Smooth muscle cell (in vitro differentiated cells): ENCODE measurements around the gene ZFPM1. TPM values are rescaled to one million over a fixed set of nuclear protein-coding genes. Genes with fewer than 3 reads are reported as not detected.
"Not testable (repeated sequence)": the region's sequence is repeated elsewhere in the genome, so short reads cannot be mapped to it uniquely, and the experiment has no call there.

ENCODE experiments used
- DNase-seq: peaks from one replicate; lab custom pipeline; 2025; ENCODE audit not compliant: unreplicated experiment; lab: John Stamatoyannopoulos, UW
- H2AFZ ChIP-seq: fragments of 200-600 bp; sonication (generic); 2 replicates; pipeline ENCODE4 v1.6.0; 2016; ENCODE audit warnings: antibody characterized with exemption, low read depth, mild to moderate bottlenecking
- H3F3A ChIP-seq: fragments of 200-600 bp; sonication (generic); 2 replicates; pipeline ENCODE4 v1.6.0; 2017; ENCODE audit warnings: antibody characterized with exemption, low read depth
- H3K27ac ChIP-seq: fragments of 200-600 bp; sonication (generic); 2 replicates; pipeline ENCODE4 v1.5.1; 2016; ENCODE audit warnings: low read depth, mild to moderate bottlenecking
- H3K27me3 ChIP-seq: fragments of 200-600 bp; sonication (generic); 2 replicates; pipeline ENCODE4 v1.6.1; 2016; ENCODE audit warnings: low read depth, mild to moderate bottlenecking
- H3K36me3 ChIP-seq: fragments of 200-600 bp; sonication (generic); 2 replicates; pipeline ENCODE4 v1.5.1; 2016; ENCODE audit warnings: low read depth
- H3K4me1 ChIP-seq: fragments of 200-600 bp; sonication (generic); 2 replicates; pipeline ENCODE4 v1.5.1; 2016; ENCODE audit warnings: low read depth
- H3K4me2 ChIP-seq: fragments of 200-600 bp; sonication (generic); 2 replicates; pipeline ENCODE4 v1.6.0; 2016; ENCODE audit warnings: mild to moderate bottlenecking
- H3K4me3 ChIP-seq: fragments of 200-600 bp; sonication (generic); 2 replicates; pipeline ENCODE4 v1.5.1; 2016; ENCODE audit warnings: mild to moderate bottlenecking
- H3K79me2 ChIP-seq: fragments of 200-600 bp; sonication (generic); 2 replicates; pipeline ENCODE4 v1.6.0; 2016; ENCODE audit warnings: low read depth, mild to moderate bottlenecking
- H3K9ac ChIP-seq: fragments of 200-600 bp; sonication (generic); 2 replicates; pipeline ENCODE4 v1.6.0; 2016; ENCODE audit warnings: low read depth
- H3K9me3 ChIP-seq: fragments of 200-600 bp; sonication (generic); replicated peaks from 2 replicates; pipeline ENCODE4 v1.5.1; 2016; ENCODE audit warnings: low read depth
- H4K20me1 ChIP-seq: fragments of 200-600 bp; sonication (generic); 2 replicates; pipeline ENCODE4 v1.6.0; 2016; ENCODE audit warnings: low read depth
- WGBS: methylation state at CpG from one replicate; pipeline ENCODE4 v1.1.7; 2016; ENCODE audit warnings: low lambda C conversion rate; 5-methylcytosine and 5-hydroxymethylcytosine counted together
- polyA plus RNA-seq: library from polyadenylated mRNA; unstranded; fragments of >200 nt; fragmentation: Nextera tagmentation; extraction: Ambion mirVana; gene quantifications from 2 replicates; pipeline ENCODE4 v1.2.1, GENCODE V29; 2016
- total RNA-seq: library from RNA; depleted of rRNA; stranded (reverse); fragments of >200 nt; gene quantifications from 2 replicates; pipeline ENCODE4 v1.2.3, GENCODE V29; 2014
- TF ChIP-seq, protein P1 (sequence below): fragments of 200-600 bp; sonication (generic); IDR thresholded peaks from 2 replicates; pipeline ENCODE4 v1.5.1; 2017; ENCODE audit warnings: borderline replicate concordance, mild to moderate bottlenecking, antibody characterized with exemption; ENCODE audit not compliant: insufficient read depth, poor library complexity, severe bottlenecking

The ZFPM1 gene
- total and polyA plus RNA-seq, 2 experiments from 2014 or later: 0.99 to 4.9 TPM

GRCh38 chr16:88467541-88467944 lies 14.5 kb downstream of the ZFPM1 start:
- Histone ChIP-seq H3K79me2 (peaks cover 6% of the 10 kb centered on the region), H4K20me1 (peaks cover 94% of the 10 kb centered on the region)
- TF ChIP-seq, protein P1, sequence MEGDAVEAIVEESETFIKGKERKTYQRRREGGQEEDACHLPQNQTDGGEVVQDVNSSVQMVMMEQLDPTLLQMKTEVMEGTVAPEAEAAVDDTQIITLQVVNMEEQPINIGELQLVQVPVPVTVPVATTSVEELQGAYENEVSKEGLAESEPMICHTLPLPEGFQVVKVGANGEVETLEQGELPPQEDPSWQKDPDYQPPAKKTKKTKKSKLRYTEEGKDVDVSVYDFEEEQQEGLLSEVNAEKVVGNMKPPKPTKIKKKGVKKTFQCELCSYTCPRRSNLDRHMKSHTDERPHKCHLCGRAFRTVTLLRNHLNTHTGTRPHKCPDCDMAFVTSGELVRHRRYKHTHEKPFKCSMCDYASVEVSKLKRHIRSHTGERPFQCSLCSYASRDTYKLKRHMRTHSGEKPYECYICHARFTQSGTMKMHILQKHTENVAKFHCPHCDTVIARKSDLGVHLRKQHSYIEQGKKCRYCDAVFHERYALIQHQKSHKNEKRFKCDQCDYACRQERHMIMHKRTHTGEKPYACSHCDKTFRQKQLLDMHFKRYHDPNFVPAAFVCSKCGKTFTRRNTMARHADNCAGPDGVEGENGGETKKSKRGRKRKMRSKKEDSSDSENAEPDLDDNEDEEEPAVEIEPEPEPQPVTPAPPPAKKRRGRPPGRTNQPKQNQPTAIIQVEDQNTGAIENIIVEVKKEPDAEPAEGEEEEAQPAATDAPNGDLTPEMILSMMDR: no peak

DNA sequence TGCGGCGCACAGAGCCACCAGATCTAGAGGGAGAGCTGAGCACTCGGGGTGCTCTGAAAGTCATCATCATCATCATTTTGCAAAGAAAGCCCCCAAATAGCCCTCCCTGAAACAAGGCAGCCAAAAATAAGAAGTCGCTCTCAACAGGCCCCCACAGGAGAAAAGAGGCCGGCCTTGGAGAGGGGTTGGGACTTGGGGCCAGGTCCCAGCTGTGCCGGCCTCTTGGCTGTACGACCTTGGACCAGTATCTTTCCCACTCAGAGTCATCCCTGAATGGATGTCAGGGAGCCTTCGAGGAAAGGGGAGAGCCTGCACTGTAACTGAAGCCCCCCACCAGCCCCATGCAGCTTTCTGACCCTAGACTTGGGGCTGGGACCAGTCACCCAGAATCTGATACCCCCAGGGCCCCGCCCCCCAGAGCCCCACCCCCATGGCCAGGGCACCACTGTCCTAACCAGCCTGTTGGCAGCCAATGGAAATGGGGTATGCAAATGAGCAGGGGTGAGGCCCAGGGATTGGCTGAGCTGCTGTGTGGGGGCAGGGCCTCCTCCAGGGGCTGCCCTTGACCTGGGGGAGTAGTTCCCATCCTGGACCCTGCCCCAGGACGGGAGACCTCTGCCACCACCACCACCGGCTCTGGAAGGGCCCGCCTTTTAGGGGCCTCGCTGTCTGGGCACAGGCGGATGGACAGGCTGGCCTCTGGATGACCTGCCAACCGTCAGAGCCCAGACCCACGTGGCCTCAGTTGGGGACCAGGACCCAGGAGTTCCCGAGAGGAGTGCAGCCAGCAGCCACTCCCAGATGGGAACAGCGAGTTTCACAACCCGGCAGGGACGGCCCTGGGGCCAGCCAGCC lies 15.4 kb downstream of the ZFPM1 start:
- 59% methylated on average over 19 of the region's 20 CpGs for WGBS
- peaks cover 6% of the 10 kb centered on the region for H3K79me2 ChIP-seq

More at GRCh38 chr16:88467541-88467944, 14.5 kb downstream of the ZFPM1 start:
- Histone ChIP-seq H3K27me3 (no peaks in the 10 kb centered on the region), H3K9me3 (no peaks in the 10 kb centered on the region), H3K4me1 (no peaks in the 10 kb centered on the region), H3K4me3 (no peak overlapping the region), H3K4me2 (no peak overlapping the region), H3K36me3 (no peaks in the 10 kb centered on the region), H3F3A (peaks cover 3% of the 10 kb centered on the region), H2AFZ (no peak overlapping the region), H3K9ac (no peak overlapping the region), H3K27ac (no peak overlapping the region)
- 83% methylated on average over 10 of the region's 18 CpGs for WGBS
- DNase-seq: no peak

DNA sequence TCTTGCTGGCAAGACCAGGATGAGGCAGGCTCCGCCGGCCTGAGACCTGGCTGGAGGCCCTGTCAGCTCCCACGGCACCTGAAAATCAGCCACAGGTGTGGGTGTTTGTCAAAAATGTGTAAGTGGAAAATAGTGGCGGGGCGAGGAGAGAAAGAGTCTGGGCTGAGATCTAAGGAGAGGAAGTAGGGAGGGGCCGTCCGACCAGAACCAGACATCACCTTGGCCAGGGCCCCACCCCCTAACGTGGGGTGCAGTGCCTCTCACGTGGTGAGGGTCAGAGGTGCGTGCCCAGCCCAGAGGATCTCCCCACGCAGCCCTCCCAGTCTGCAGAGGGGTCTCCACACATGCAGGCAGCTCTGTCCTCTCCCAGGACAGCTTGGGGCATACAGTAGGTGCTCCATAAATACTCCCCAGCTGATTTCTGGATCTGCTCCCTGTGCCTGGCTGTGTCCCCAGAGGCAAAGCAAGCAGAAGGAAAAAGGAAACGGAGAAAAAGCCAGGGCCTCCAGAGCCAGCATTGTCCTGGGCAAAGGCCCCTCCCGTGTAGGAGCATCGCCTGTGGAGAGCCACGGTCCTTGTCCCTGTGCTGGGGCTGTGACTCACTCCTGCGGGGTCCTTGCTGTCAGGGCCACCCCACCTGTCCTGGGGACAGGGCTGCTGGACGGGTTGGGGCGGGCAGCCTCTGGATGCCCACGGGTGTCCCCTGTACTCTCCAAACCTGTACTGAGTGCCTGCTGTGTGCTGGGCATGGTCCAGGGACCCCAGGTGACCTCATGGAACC lies 16.7 kb downstream of the ZFPM1 start:
- no peak overlapping the region for H3K9ac ChIP-seq
- H3K4me1 ChIP-seq: no peaks in the 10 kb centered on the region
- H3K27me3 ChIP-seq: no peaks in the 10 kb centered on the region
- 88% methylated on average over 19 of the region's 19 CpGs for WGBS
- H3K4me2 ChIP-seq: no peak overlapping the region
- peaks cover 94% of the 10 kb centered on the region for H4K20me1 ChIP-seq
- no peaks in the 10 kb centered on the region for H3K36me3 ChIP-seq
- no peak overlapping the region for H3K4me3 ChIP-seq
- DNase-seq: no peak
- TF ChIP-seq, protein P1: no peak
- H2AFZ ChIP-seq: no peak overlapping the region
- H3K79me2 ChIP-seq: peaks cover 6% of the 10 kb centered on the region
- peaks cover 3% of the 10 kb centered on the region for H3F3A ChIP-seq
- no peaks in the 10 kb centered on the region for H3K9me3 ChIP-seq
- no peak overlapping the region for H3K27ac ChIP-seq

More for the DNA sequence above, 15.4 kb downstream of the ZFPM1 start:
- Histone ChIP-seq H3K9ac (no peak overlapping the region), H3K4me2 (no peak overlapping the region), H3F3A (peaks cover 3% of the 10 kb centered on the region), H3K27ac (no peak overlapping the region), H3K9me3 (no peaks in the 10 kb centered on the region), H3K4me3 (no peak overlapping the region), H3K36me3 (no peaks in the 10 kb centered on the region), H3K27me3 (no peaks in the 10 kb centered on the region), H3K4me1 (no peaks in the 10 kb centered on the region), H2AFZ (no peak overlapping the region), H4K20me1 (peaks cover 94% of the 10 kb centered on the region)
- no peak for DNase-seq
- TF ChIP-seq, protein P1: no peak

DNA sequence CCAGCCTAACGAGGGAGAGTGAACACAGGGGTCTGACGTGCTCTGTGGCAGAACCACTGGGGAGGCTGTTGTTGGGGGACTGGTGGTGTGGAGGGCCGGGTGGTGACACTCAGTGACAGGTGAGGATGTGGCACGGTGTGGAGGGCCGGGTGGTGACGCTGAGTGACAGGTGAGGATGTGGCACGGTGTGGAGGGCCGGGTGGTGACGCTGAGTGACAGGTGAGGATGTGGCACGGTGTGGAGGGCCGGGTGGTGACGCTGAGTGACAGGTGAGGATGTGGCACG lies 17.3 kb downstream of the ZFPM1 start:
- 100% methylated on average over 3 of the region's 13 CpGs for WGBS

GRCh38 chr16:88470696-88471095 lies 17.6 kb downstream of the ZFPM1 start:
- not testable (repeated sequence) for H3K27me3 ChIP-seq, H3K79me2 ChIP-seq, H3K9ac ChIP-seq, DNase-seq, H3F3A ChIP-seq, H2AFZ ChIP-seq, H3K4me3 ChIP-seq, H3K27ac ChIP-seq, H3K9me3 ChIP-seq, H3K4me1 ChIP-seq, H3K4me2 ChIP-seq, H3K36me3 ChIP-seq
- peaks cover 94% of the 10 kb centered on the region for H4K20me1 ChIP-seq
- 98% methylated on average over 12 of the region's 24 CpGs for WGBS

More for the DNA sequence above, 17.3 kb downstream of the ZFPM1 start:
- not testable (repeated sequence) for H3K79me2 ChIP-seq, H3K4me2 ChIP-seq, H2AFZ ChIP-seq, H3K27me3 ChIP-seq, H3K27ac ChIP-seq, DNase-seq, H3K36me3 ChIP-seq, H3K9me3 ChIP-seq, H3K4me1 ChIP-seq, H3K9ac ChIP-seq, H3K4me3 ChIP-seq, H3F3A ChIP-seq
- H4K20me1 ChIP-seq: peaks cover 94% of the 10 kb centered on the region
